ENCODE data around the gene LPAR1.

DNA sequence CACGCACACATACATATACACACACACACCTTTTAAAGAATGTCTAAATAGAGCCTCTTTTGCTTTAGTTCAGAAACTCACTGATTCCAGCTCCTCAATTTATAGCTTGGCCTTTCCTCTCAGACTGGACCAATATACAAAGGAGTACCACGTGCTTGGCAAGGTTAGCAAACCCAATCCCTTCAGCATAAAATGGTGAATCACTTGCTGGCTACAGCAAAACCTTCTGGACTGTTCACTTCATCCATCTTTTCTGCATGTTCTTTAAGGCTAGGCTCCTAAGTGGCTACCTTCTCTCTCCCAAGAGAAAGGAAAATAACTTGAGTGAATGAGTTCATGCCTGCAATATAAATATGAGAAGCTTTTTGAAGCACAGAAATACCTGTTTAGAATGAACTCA is 109.7 kb downstream of the LPAR1 start:
- TF ChIP-seq, protein P1, sequence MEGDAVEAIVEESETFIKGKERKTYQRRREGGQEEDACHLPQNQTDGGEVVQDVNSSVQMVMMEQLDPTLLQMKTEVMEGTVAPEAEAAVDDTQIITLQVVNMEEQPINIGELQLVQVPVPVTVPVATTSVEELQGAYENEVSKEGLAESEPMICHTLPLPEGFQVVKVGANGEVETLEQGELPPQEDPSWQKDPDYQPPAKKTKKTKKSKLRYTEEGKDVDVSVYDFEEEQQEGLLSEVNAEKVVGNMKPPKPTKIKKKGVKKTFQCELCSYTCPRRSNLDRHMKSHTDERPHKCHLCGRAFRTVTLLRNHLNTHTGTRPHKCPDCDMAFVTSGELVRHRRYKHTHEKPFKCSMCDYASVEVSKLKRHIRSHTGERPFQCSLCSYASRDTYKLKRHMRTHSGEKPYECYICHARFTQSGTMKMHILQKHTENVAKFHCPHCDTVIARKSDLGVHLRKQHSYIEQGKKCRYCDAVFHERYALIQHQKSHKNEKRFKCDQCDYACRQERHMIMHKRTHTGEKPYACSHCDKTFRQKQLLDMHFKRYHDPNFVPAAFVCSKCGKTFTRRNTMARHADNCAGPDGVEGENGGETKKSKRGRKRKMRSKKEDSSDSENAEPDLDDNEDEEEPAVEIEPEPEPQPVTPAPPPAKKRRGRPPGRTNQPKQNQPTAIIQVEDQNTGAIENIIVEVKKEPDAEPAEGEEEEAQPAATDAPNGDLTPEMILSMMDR (IDR thresholded peaks at IDR 0.05 in 2 of 3, conservative IDR thresholded peaks at IDR 0.05 in 1 of 3; ENCODE audit: insufficient read depth in 2 of 3, low read depth in 1 of 3, low read length in 3 of 3), result no peak
- TF ChIP-seq POLR2A (conservative IDR thresholded peaks at IDR 0.05) (no peak), NFRKB (IDR thresholded peaks at IDR 0.05; ENCODE audit: low read depth) (no peak)

Measured in K562 (cell line).